NCI-H748 treated with DMSO at 0.1 percent for 48 hours (cell line): ENCODE measurements around the gene APMAP.

Source experiments
- DNase-seq: peaks from one replicate; lab custom pipeline; 2025; lab: John Stamatoyannopoulos, UW

APMAP gene

GRCh38 chr20:25025091-25025861 lies 32.7 kb upstream of the APMAP start:
- no peak for DNase-seq

- no peak for DNase-seq
Measured at GRCh38 chr20:25024171-25024570, 31.6 kb upstream of the APMAP start.

- no peak for DNase-seq
Measured at GRCh38 chr20:25023356-25023755, 30.8 kb upstream of the APMAP start.

DNA sequence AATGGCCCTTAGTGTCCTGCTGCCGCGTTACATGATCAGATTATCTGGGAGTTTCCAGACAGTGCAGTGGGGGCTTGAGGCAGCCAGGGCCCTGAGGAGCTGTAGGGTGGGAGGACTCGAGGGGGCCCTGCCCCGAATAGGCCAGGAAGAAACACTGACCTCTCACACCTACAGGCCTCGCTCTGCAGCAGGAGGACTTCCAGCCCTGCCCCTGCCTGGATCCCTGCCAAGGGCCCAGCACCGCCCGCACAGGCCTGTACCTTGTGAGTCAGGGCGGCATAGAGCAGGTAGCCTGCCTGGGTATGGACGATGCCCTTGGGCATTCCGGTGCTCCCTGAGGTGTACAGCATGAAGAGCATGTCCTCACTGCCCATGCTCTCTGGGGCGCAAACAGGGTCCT lies 30.1 kb upstream of the APMAP start:
- no peak for DNase-seq

- no peak for DNase-seq
Measured at GRCh38 chr20:25021336-25021735, 28.8 kb upstream of the APMAP start.

DNA sequence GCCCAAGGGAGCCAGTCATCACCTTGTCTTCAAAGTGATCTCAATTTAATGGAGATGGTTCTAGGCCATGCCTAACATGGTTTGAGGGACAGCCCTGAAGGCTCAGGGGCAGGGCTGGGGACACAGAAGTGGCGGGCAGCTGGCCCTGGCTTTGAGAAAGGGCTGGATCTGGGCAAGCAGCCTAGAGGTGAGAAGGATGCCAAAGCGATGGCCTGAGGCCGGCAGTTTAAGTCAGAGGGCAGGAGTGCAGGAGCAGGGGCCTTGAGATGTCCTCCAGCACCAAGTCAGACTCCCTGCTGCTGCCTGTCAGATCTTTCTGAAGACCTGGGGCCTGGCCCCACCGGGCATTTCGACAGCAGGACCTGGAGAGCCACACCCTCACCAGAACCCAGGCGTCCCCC lies 28.4 kb upstream of the APMAP start:
- no peak for DNase-seq

GRCh38 chr20:25020345-25020744 lies 27.8 kb upstream of the APMAP start:
- DNase-seq = no peak

- no peak for DNase-seq
Measured at GRCh38 chr20:25019381-25020155, 27.0 kb upstream of the APMAP start.

- no peak for DNase-seq
Measured at GRCh38 chr20:25018841-25019240, 26.3 kb upstream of the APMAP start.

DNA sequence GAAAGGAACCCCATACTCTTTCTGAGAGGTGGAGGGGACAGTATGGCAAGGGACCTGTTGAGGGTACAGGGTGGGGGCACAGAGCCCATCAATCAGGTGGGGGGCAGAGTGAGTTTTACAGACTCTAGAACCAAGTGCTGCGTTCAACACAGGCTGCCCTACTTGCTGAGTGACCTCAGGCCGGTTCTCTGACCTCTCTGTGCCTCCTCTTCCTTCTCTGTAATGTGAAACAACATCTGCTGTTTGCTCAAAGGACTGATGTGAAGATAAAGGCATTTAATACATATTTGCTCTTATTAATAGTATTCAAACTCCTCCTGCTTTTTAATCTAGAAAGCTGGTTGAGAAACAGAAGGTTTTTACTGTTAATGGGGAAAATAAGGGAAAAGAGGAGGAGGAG lies 25.9 kb upstream of the APMAP start:
- DNase-seq = no peak

DNA sequence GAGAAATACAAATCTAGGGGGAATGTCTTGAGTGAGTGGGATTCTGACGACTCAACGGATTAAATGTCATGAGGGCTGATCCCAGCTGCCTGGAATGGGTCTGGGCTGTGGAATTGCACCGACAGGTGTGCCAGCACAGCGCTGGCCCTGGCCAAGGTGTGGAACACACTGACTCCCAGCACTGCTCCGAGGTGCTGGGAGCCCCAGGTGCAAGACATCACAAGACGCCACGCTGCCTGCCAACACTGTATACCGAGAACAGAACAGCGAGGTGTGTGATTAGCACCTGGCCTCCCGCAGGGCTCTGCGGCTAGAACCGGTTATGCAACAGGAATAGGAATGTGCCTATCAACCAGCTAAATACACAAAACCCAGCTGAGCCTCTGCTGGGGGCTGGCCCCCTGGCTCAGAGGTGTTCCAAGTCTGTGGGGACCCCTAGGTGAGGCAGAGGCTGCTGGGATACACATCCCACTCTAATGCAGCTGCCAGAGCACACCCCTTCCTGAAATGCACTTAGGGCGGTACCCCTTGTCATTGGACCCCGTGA lies 24.8 kb upstream of the APMAP start:
- peak; percentile 64 for DNase-seq

DNA sequence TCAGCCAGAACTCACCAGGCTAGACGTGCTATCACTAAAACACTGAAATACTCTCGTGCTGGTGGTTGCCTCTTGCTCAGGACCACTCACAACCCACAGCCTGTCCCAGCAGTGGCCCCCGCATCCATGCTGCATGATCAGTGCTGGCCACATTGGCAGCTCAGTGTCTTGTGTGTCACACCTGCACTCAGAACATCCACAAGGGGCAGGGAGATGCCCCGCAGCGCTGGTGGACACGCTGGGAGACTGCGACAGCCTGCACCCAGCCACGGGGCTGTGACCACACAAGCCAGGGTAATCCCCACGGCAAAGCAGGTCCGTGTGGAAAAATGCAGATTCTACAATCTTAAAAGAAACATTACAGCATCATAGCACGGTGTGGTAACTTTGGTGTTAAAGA lies 23.9 kb upstream of the APMAP start:
- no peak for DNase-seq

- no peak for DNase-seq
Measured at GRCh38 chr20:25015986-25016385, 23.4 kb upstream of the APMAP start.

- no peak for DNase-seq
Measured at GRCh38 chr20:25014816-25015215, 22.3 kb upstream of the APMAP start.

DNA sequence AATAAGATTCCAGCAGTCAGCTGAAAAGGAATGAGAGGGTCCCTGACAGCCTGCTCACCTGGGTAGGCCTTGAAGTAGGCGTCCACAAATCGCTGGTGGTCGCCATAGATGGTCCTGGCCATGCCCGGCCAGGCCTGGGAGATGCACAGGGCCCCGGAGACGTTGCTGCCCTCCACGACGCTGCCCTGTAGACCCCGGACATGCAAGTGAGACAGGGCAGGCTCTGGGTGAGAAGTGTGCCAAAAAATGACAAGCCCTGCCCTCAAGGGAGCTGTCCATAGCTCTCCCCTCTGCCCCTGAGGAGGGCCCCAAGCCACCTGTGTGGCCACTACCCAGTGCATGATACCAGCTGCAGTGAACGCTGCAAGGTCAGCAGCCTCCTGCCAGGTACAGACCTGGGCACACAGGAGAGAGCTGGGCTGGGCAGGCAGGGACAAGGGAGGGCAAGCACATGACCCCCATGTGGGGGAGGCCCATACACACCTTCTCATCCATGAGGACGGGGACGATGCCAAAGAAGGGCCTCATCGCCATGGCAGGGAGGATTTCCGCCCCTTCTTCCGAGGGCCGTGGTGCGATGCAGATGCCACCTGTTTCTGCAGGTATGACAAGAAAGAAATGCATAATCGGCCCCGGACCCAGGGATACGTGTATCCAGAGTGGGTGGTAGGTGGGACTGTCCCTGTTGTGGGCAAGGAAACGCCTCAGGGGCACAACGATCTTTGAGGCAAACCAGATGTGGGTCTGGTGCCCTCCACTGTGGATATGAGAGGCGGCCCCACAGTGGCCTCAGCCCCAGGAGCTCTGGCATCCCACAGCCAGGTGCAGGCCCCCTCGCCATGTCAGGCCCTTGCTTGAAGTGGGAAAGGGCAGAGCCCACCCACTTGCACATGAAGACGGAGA lies 21.2 kb upstream of the APMAP start:
- DNase-seq = no peak

GRCh38 chr20:25012616-25013189 lies 20.2 kb upstream of the APMAP start:
- no peak for DNase-seq

- no peak for DNase-seq
Measured at GRCh38 chr20:25011831-25012241, 19.3 kb upstream of the APMAP start.

DNA sequence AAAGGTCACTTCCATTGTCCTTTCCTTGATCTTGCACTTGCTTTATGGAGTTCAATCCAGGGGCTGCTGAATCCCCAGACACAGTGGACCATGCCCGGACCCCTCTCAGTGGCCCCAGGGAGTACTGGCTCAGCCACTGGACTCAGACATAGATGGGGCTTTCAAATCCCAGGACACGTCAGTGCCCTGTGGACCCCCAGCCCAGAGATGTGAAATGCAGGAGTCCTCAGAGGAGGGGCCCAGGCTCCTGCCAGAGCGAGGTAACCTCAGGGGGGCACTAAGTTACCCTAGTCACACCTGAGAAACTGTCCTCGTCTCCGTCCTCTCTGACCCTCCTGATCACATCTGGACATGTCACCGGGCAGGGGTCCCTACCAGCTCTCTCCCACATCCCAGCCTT lies 18.7 kb upstream of the APMAP start:
- DNase-seq = no peak

- no peak for DNase-seq
Measured at GRCh38 chr20:25009218-25010145, 16.9 kb upstream of the APMAP start.

GRCh38 chr20:25008388-25009217 lies 16.1 kb upstream of the APMAP start:
- no peak for DNase-seq
